HepG2 (cell line): ENCODE measurements around the gene PDZRN4. TPM values are rescaled to one million over a fixed set of nuclear protein-coding genes. Genes with fewer than 3 reads are reported as not detected.

Experiments used
- DBP ChIP-seq: sonication (generic); formaldehyde crosslinking; IDR thresholded peaks from 2 replicates; pipeline ENCODE4 v1.4.0; 2020; ENCODE audit warnings: missing genetic modification reagents; ENCODE audit errors: not compliant biosample characterization
- ELF1 ChIP-seq: sonication (generic); formaldehyde crosslinking; IDR thresholded peaks from 2 replicates; pipeline ENCODE4 v1.4.0; 2020; ENCODE audit warnings: missing genetic modification reagents
- FOXK2 ChIP-seq: fragments of 450-650 bp; IDR thresholded peaks from 2 replicates; pipeline ENCODE4 v1.6.1; 2016
- FOXO1 ChIP-seq: sonication (generic); formaldehyde crosslinking; IDR thresholded peaks from 2 replicates; pipeline ENCODE4 v1.4.0; 2020; ENCODE audit warnings: missing genetic modification reagents
- HDAC2 ChIP-seq: sonication (generic); formaldehyde crosslinking; IDR thresholded peaks from 2 replicates; pipeline ENCODE4 v1.4.0; 2020; ENCODE audit warnings: missing genetic modification reagents
- MAFK ChIP-seq, 2 experiments: IDR thresholded peaks in 1 of 2; conservative IDR thresholded peaks in 1 of 2; 2 replicates each; pipeline ENCODE4 v1.6.1; 2011; ENCODE audit warnings: improper control_type of control experiment in 2 of 2, low read length in 2 of 2
- MIXL1 ChIP-seq: IDR thresholded peaks from 2 replicates; pipeline ENCODE4 v1.6.1; 2016
- RORA ChIP-seq: sonication (generic); formaldehyde crosslinking; IDR thresholded peaks from 2 replicates; pipeline ENCODE4 v1.5.0; 2020; ENCODE audit warnings: mild to moderate bottlenecking, missing genetic modification reagents, moderate library complexity
- TBX3 ChIP-seq: fragments of 450-650 bp; IDR thresholded peaks from 2 replicates; pipeline ENCODE4 v1.6.1; 2017; ENCODE audit warnings: antibody characterized with exemption, mild to moderate bottlenecking, inconsistent platforms, borderline replicate concordance
- THAP11 ChIP-seq: IDR thresholded peaks from 2 replicates; pipeline ENCODE4 v1.6.1; 2016; ENCODE audit warnings: missing biosample characterization, missing genetic modification reagents
- THAP9 ChIP-seq: sonication (generic); formaldehyde crosslinking; IDR thresholded peaks from 2 replicates; pipeline ENCODE4; 2020; ENCODE audit warnings: missing genetic modification reagents, mild to moderate bottlenecking, borderline replicate concordance
- ZBTB7A ChIP-seq: sonication (generic); formaldehyde crosslinking; IDR thresholded peaks from 2 replicates; pipeline ENCODE4 v1.8.0; 2022; ENCODE audit warnings: mild to moderate bottlenecking, missing genetic modification reagents
- ZNF33B ChIP-seq: sonication (generic); formaldehyde crosslinking; IDR thresholded peaks from 2 replicates; pipeline ENCODE4 v1.5.1; 2020; ENCODE audit warnings: mild to moderate bottlenecking, missing genetic modification reagents
- ZNF639 ChIP-seq: conservative IDR thresholded peaks from 2 replicates; pipeline ENCODE4 v1.6.1; 2018; ENCODE audit warnings: missing genetic modification reagents
- polyA plus RNA-seq, 8 experiments: library from polyadenylated mRNA; depleted of rRNA in 3 of 8; stranded (reverse) in 7 of 8; unstranded in 1 of 8; fragments of >200 nt; fragmentation: Illumina TruSeq in 4 of 8; extraction: Trizol in 4 of 8; gene quantifications; 2 replicates each; pipeline versions ENCODE4 v1.2.1 to v1.2.3, GENCODE V29; 2011 to 2016; ENCODE audit warnings: low read depth in 4 of 8, missing spikeins in 1 of 8, mixed read lengths in 1 of 8; ENCODE audit not compliant: insufficient read depth in 1 of 8
- total RNA-seq, 5 experiments: library from RNA; depleted of rRNA; stranded (reverse); fragments of >200 nt; fragmentation: Illumina TruSeq; extraction: Trizol; gene quantifications; 2 replicates each; pipeline ENCODE4 v1.2.3, GENCODE V29; 2016; ENCODE audit warnings: low read depth in 1 of 5
- TF ChIP-seq, protein P1 (sequence below): IDR thresholded peaks from 2 replicates; pipeline ENCODE4 v1.6.1; 2018; ENCODE audit warnings: missing genetic modification reagents
- TF ChIP-seq, protein P2 (sequence below): sonication (generic); formaldehyde crosslinking; IDR thresholded peaks from 2 replicates; pipeline ENCODE4 v1.4.0; 2020; ENCODE audit warnings: mild to moderate bottlenecking, missing genetic modification reagents, borderline replicate concordance
- TF ChIP-seq, protein P3 (sequence below): sonication (generic); formaldehyde crosslinking; IDR thresholded peaks from 2 replicates; pipeline ENCODE4 v1.5.0; 2020; ENCODE audit warnings: mild to moderate bottlenecking, missing genetic modification reagents

PDZRN4 gene
- total and polyA plus RNA-seq, 2 of the 13 experiments (the other 11 are each of a cell fraction or from before 2014, with no cell fraction given): not detected

- TF ChIP-seq THAP9 (CRISPR knock-in tag): no peak
- TF ChIP-seq FOXK2: peak; percentile 40; the same call in 1 of the 2 replicates
- TF ChIP-seq, protein P1, sequence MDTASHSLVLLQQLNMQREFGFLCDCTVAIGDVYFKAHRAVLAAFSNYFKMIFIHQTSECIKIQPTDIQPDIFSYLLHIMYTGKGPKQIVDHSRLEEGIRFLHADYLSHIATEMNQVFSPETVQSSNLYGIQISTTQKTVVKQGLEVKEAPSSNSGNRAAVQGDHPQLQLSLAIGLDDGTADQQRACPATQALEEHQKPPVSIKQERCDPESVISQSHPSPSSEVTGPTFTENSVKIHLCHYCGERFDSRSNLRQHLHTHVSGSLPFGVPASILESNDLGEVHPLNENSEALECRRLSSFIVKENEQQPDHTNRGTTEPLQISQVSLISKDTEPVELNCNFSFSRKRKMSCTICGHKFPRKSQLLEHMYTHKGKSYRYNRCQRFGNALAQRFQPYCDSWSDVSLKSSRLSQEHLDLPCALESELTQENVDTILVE (CRISPR knock-in tag): no peak; the same call in 1 of the 2 replicates
- TF ChIP-seq TBX3: peak; percentile 79; the same call in 1 of the 2 replicates
- no peak for TF ChIP-seq ZNF639
- TF ChIP-seq ZNF33B (CRISPR knock-in tag): no peak
- 0 out of 2 replicates have a peak, but pooled peaks have one; percentile 33 for TF ChIP-seq ELF1 (CRISPR knock-in tag)
- TF ChIP-seq MAFK (conservative IDR thresholded peaks at IDR 0.05 in 1 of 2, IDR thresholded peaks at IDR 0.05 in 1 of 2; ENCODE audit: low read length in 2 of 2): no peak
- TF ChIP-seq ZBTB7A (CRISPR knock-in tag): no peak
- TF ChIP-seq HDAC2 (CRISPR knock-in tag): peak; percentile 56; the same call in 1 of the 2 replicates
- peak; percentile 80; the same call in 1 of the 2 replicates for TF ChIP-seq MIXL1 (CRISPR knock-in tag)
- TF ChIP-seq, protein P2, sequence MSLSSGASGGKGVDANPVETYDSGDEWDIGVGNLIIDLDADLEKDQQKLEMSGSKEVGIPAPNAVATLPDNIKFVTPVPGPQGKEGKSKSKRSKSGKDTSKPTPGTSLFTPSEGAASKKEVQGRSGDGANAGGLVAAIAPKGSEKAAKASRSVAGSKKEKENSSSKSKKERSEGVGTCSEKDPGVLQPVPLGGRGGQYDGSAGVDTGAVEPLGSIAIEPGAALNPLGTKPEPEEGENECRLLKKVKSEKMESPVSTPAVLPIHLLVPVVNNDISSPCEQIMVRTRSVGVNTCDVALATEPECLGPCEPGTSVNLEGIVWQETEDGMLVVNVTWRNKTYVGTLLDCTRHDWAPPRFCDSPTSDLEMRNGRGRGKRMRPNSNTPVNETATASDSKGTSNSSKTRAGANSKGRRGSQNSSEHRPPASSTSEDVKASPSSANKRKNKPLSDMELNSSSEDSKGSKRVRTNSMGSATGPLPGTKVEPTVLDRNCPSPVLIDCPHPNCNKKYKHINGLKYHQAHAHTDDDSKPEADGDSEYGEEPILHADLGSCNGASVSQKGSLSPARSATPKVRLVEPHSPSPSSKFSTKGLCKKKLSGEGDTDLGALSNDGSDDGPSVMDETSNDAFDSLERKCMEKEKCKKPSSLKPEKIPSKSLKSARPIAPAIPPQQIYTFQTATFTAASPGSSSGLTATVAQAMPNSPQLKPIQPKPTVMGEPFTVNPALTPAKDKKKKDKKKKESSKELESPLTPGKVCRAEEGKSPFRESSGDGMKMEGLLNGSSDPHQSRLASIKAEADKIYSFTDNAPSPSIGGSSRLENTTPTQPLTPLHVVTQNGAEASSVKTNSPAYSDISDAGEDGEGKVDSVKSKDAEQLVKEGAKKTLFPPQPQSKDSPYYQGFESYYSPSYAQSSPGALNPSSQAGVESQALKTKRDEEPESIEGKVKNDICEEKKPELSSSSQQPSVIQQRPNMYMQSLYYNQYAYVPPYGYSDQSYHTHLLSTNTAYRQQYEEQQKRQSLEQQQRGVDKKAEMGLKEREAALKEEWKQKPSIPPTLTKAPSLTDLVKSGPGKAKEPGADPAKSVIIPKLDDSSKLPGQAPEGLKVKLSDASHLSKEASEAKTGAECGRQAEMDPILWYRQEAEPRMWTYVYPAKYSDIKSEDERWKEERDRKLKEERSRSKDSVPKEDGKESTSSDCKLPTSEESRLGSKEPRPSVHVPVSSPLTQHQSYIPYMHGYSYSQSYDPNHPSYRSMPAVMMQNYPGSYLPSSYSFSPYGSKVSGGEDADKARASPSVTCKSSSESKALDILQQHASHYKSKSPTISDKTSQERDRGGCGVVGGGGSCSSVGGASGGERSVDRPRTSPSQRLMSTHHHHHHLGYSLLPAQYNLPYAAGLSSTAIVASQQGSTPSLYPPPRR: peak; percentile 92
- TF ChIP-seq RORA: no peak
- TF ChIP-seq, protein P3, sequence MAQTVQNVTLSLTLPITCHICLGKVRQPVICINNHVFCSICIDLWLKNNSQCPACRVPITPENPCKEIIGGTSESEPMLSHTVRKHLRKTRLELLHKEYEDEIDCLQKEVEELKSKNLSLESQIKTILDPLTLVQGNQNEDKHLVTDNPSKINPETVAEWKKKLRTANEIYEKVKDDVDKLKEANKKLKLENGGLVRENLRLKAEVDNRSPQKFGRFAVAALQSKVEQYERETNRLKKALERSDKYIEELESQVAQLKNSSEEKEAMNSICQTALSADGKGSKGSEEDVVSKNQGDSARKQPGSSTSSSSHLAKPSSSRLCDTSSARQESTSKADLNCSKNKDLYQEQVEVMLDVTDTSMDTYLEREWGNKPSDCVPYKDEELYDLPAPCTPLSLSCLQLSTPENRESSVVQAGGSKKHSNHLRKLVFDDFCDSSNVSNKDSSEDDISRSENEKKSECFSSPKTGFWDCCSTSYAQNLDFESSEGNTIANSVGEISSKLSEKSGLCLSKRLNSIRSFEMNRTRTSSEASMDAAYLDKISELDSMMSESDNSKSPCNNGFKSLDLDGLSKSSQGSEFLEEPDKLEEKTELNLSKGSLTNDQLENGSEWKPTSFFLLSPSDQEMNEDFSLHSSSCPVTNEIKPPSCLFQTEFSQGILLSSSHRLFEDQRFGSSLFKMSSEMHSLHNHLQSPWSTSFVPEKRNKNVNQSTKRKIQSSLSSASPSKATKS: no peak
- no peak for TF ChIP-seq DBP (CRISPR knock-in tag)
- 0 out of 2 replicates have a peak, but pooled peaks have one; percentile 31 for TF ChIP-seq THAP11 (CRISPR knock-in tag)
- peak; percentile 80 for TF ChIP-seq FOXO1 (CRISPR knock-in tag)
Measured at GRCh38 chr12:41286426-41286825, 98.3 kb downstream of the PDZRN4 start (continued).
